ENCODE measurements around the gene HSDL2.
A peak's percentile ranks its signal among the peaks of the same experiment; 100 is the strongest.
"Not testable (repeated sequence)": the region's sequence is repeated elsewhere in the genome, so short reads cannot be mapped to it uniquely, and the experiment has no call there.

Gene HSDL2

GRCh38 chr9:112366591-112366990 is 13.3 kb upstream of the HSDL2 start:
- no peak for DNase-seq (ENCODE audit: low read depth, low spot score)

- no peak for DNase-seq (ENCODE audit: low read depth, low spot score)
Measured at GRCh38 chr9:112367465-112367864, 12.4 kb upstream of the HSDL2 start.

- DNase-seq (ENCODE audit: low read depth, low spot score): no peak
Measured at GRCh38 chr9:112369817-112370216, 10.1 kb upstream of the HSDL2 start.

GRCh38 chr9:112371060-112371459 is 8.8 kb upstream of the HSDL2 start:
- no peak for DNase-seq (ENCODE audit: low read depth, low spot score)

- DNase-seq (ENCODE audit: low read depth, low spot score): not testable (repeated sequence)
Measured at GRCh38 chr9:112373666-112374065, 6.2 kb upstream of the HSDL2 start.

- not testable (repeated sequence) for DNase-seq (ENCODE audit: low read depth, low spot score)
Measured at GRCh38 chr9:112374232-112374631, 5.7 kb upstream of the HSDL2 start.

GRCh38 chr9:112375361-112375760 is 4.5 kb upstream of the HSDL2 start:
- DNase-seq (ENCODE audit: low read depth, low spot score): no peak

- DNase-seq (ENCODE audit: low read depth, low spot score): no peak
Measured at GRCh38 chr9:112377087-112377486, 2.8 kb upstream of the HSDL2 start.

GRCh38 chr9:112377684-112378327 is 2.1 kb upstream of the HSDL2 start:
- DNase-seq (ENCODE audit: low read depth, low spot score): no peak

- no peak for DNase-seq (ENCODE audit: low read depth, low spot score)
Measured at GRCh38 chr9:112378328-112379176, 1.4 kb upstream of the HSDL2 start.

GRCh38 chr9:112379177-112380101 is 469 bp upstream of the HSDL2 start:
- DNase-seq (ENCODE audit: low read depth, low spot score): peak; percentile 89

- no peak for DNase-seq (ENCODE audit: low read depth, low spot score)
Measured at GRCh38 chr9:112380825-112381221, 915 bp downstream of the HSDL2 start.

- no peak for DNase-seq (ENCODE audit: low read depth, low spot score)
Measured at GRCh38 chr9:112382066-112382465, 2.2 kb downstream of the HSDL2 start.

GRCh38 chr9:112382501-112383364 is 2.8 kb downstream of the HSDL2 start:
- no peak for DNase-seq (ENCODE audit: low read depth, low spot score)

GRCh38 chr9:112384219-112384618 is 4.3 kb downstream of the HSDL2 start:
- DNase-seq (ENCODE audit: low read depth, low spot score): no peak

GRCh38 chr9:112384690-112385089 is 4.8 kb downstream of the HSDL2 start:
- no peak for DNase-seq (ENCODE audit: low read depth, low spot score)

- no peak for DNase-seq (ENCODE audit: low read depth, low spot score)
Measured at GRCh38 chr9:112387115-112387514, 7.2 kb downstream of the HSDL2 start.

GRCh38 chr9:112389897-112390296 is 10.0 kb downstream of the HSDL2 start:
- not testable (repeated sequence) for DNase-seq (ENCODE audit: low read depth, low spot score)

GRCh38 chr9:112391936-112392560 is 12.1 kb downstream of the HSDL2 start:
- not testable (repeated sequence) for DNase-seq (ENCODE audit: low read depth, low spot score)

- not testable (repeated sequence) for DNase-seq (ENCODE audit: low read depth, low spot score)
Measured at GRCh38 chr9:112393146-112393545, 13.2 kb downstream of the HSDL2 start.

- no peak for DNase-seq (ENCODE audit: low read depth, low spot score)
Measured at GRCh38 chr9:112396416-112396815, 16.5 kb downstream of the HSDL2 start.

All from activated naive CD8-positive, alpha-beta T cell treated with anti-CD3 and anti-CD28 coated beads, Interleukin-2, amount 50 U/mL, for 16 hours (primary cell).